Measurements from ENCODE around the gene SNX19. TPM values are rescaled to one million over a fixed set of nuclear protein-coding genes. Genes with fewer than 3 reads are reported as not detected.

The SNX19 gene
- total RNA-seq, 1 donor from 2014 or later: 72.2 TPM

GRCh38 chr11:130872981-130873380 is 43.3 kb downstream of the SNX19 start:
- intact Hi-C loops (cut with DNase I): no loop called here
- Histone ChIP-seq H3K27me3 (no peaks in the 10 kb centered on the region), H3K27ac (peak overlapping the region; percentile 2), H3K4me3 (no peak overlapping the region), H3K4me1 (peaks cover under 1% of the 10 kb centered on the region), H3K9me3 (no peaks in the 10 kb centered on the region), H3K36me3 (peaks cover 62% of the 10 kb centered on the region)
- DNase-seq (no peak), ATAC-seq (no peak)
- TF ChIP-seq, protein P1, sequence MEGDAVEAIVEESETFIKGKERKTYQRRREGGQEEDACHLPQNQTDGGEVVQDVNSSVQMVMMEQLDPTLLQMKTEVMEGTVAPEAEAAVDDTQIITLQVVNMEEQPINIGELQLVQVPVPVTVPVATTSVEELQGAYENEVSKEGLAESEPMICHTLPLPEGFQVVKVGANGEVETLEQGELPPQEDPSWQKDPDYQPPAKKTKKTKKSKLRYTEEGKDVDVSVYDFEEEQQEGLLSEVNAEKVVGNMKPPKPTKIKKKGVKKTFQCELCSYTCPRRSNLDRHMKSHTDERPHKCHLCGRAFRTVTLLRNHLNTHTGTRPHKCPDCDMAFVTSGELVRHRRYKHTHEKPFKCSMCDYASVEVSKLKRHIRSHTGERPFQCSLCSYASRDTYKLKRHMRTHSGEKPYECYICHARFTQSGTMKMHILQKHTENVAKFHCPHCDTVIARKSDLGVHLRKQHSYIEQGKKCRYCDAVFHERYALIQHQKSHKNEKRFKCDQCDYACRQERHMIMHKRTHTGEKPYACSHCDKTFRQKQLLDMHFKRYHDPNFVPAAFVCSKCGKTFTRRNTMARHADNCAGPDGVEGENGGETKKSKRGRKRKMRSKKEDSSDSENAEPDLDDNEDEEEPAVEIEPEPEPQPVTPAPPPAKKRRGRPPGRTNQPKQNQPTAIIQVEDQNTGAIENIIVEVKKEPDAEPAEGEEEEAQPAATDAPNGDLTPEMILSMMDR (IDR thresholded peaks at IDR 0.05): no peak

- no peaks in the 10 kb centered on the region for H3K4me1 ChIP-seq
- no peak overlapping the region for H3K4me3 ChIP-seq
- H3K27ac ChIP-seq: peak overlapping the region; percentile 2
- H3K27me3 ChIP-seq: no peaks in the 10 kb centered on the region
- no peaks in the 10 kb centered on the region for H3K9me3 ChIP-seq
- TF ChIP-seq, protein P1 (IDR thresholded peaks at IDR 0.05): no peak
- DNase-seq (no peak), ATAC-seq (no peak)
- intact Hi-C loops (cut with DNase I): no loop called here
- peaks cover 57% of the 10 kb centered on the region for H3K36me3 ChIP-seq
Measured at GRCh38 chr11:130872513-130872912, 43.8 kb downstream of the SNX19 start.

GRCh38 chr11:130872102-130872501 is 44.2 kb downstream of the SNX19 start:
- TF ChIP-seq, protein P1 (IDR thresholded peaks at IDR 0.05): no peak
- no peak for DNase-seq
- Histone ChIP-seq H3K4me1 (no peaks in the 10 kb centered on the region), H3K9me3 (no peaks in the 10 kb centered on the region), H3K27ac (no peak overlapping the region), H3K27me3 (no peaks in the 10 kb centered on the region), H3K36me3 (peaks cover 53% of the 10 kb centered on the region), H3K4me3 (no peak overlapping the region)
- no peak for ATAC-seq
- intact Hi-C loops (cut with DNase I): no loop called here

DNA sequence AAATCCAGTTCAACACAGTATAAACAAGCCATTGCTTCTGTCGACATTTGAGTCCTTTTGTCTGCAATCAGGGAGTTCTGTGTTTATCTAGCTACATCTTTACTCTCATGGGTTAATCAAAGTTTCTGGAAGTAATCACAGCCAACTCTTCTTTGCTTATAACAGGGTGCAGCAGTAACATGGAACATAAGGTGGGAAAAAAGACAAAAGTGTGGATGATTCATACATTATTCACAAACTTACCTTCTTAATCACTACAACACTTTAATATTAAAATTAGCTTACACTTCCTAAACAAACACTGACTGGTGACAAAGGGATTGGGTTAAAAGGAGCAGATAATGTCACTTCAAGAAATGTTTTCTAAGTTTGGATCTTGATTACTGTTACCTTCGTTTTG is 44.7 kb downstream of the SNX19 start:
- no peaks in the 10 kb centered on the region for H3K4me1 ChIP-seq
- H3K27me3 ChIP-seq: no peaks in the 10 kb centered on the region
- ATAC-seq: no peak
- no peak overlapping the region for H3K4me3 ChIP-seq
- TF ChIP-seq, protein P1 (IDR thresholded peaks at IDR 0.05): no peak
- intact Hi-C loops (cut with DNase I): no loop called here
- no peak overlapping the region for H3K27ac ChIP-seq
- DNase-seq: no peak
- no peaks in the 10 kb centered on the region for H3K9me3 ChIP-seq
- peaks cover 48% of the 10 kb centered on the region for H3K36me3 ChIP-seq

DNA sequence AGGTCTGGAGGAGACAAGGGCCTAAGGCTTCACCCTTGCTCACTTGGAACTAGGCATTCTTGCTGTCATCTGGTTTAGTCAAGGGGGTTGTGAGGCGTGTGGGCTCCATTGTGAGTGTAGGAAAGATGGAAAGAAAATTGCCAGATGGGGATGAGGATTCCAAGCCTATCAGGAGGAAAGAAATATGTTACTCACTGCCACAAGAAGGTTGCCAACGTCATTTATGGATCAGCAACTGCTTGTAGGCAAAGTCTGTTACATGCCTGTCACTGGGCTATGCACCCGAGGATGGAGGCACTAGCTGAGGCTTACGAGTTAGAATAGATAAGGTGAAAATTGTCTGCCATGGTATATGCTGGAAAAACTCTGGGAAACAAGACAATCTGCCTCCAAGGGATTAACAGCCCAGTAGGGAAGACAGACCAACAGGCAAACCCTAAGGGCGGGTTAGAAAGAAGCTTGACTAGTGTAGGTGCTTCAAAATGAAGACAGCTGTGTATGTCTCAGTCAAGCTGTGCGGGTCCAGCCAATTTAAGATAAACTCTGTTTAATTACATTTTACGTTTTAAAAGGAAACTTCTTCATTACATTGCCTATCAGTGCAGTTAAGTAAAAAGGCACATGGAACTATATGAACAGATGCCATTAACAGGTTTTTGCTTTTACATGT is 47.4 kb downstream of the SNX19 start:
- Histone ChIP-seq H3K9me3 (no peaks in the 10 kb centered on the region), H3K4me1 (no peaks in the 10 kb centered on the region), H3K4me3 (no peak overlapping the region), H3K36me3 (peaks cover 21% of the 10 kb centered on the region), H3K27ac (no peak overlapping the region), H3K27me3 (no peaks in the 10 kb centered on the region)
- TF ChIP-seq, protein P1 (IDR thresholded peaks at IDR 0.05): no peak
- intact Hi-C loops (cut with DNase I): no loop called here
- DNase-seq (no peak), ATAC-seq (no peak)

All from upper lobe of right lung (tissue), 1 donor.